SJSA1 (cell line): Measurements from ENCODE around the gene NFE2L1. TPM values are rescaled to one million over a fixed set of nuclear protein-coding genes. Genes with fewer than 3 reads are reported as not detected.
"Not testable (repeated sequence)": the region's sequence is repeated elsewhere in the genome, so short reads cannot be mapped to it uniquely, and the experiment has no call there.

Experiments
- DNase-seq, 2 experiments: peaks; one replicate each; pipeline ENCODE4 v3.0.0-alpha.2; 2015 to 2020; ENCODE audit warnings: low spot score in 2 of 2, low read depth in 1 of 2
- H3K27ac ChIP-seq: fragments of 250-450 bp; sonication (Bioruptor Pico); 2 replicates; pipeline ENCODE4 v1.5.1; 2020; ENCODE audit warnings: mild to moderate bottlenecking, moderate library complexity
- H3K27me3 ChIP-seq: fragments of 250-450 bp; sonication (Bioruptor Pico); replicated peaks from 2 replicates; pipeline ENCODE4 v1.5.1; 2020; ENCODE audit warnings: mild to moderate bottlenecking, moderate library complexity
- H3K36me3 ChIP-seq: fragments of 250-450 bp; sonication (Bioruptor Pico); 2 replicates; pipeline ENCODE4 v1.5.1; 2020; ENCODE audit warnings: mild to moderate bottlenecking
- H3K4me1 ChIP-seq: fragments of 250-450 bp; sonication (Bioruptor Pico); replicated peaks from 2 replicates; pipeline ENCODE4 v1.6.1; 2021; ENCODE audit warnings: mild to moderate bottlenecking
- H3K4me3 ChIP-seq: fragments of 250-450 bp; sonication (Bioruptor Pico); 2 replicates; pipeline ENCODE4 v1.5.1; 2020; ENCODE audit warnings: mild to moderate bottlenecking
- H3K9me3 ChIP-seq: fragments of 250-450 bp; sonication (Bioruptor Pico); replicated peaks from 2 replicates; pipeline ENCODE4 v1.5.1; 2020; ENCODE audit warnings: mild to moderate bottlenecking
- total RNA-seq: library from RNA; depleted of rRNA; stranded (reverse); fragments of >200 nt; shearing (Covaris generic); gene quantifications from 2 replicates; pipeline ENCODE4 v1.2.3, GENCODE V29; 2014

NFE2L1 gene
- total RNA-seq, 1 experiment from 2014 or later = 61.8 TPM

DNA sequence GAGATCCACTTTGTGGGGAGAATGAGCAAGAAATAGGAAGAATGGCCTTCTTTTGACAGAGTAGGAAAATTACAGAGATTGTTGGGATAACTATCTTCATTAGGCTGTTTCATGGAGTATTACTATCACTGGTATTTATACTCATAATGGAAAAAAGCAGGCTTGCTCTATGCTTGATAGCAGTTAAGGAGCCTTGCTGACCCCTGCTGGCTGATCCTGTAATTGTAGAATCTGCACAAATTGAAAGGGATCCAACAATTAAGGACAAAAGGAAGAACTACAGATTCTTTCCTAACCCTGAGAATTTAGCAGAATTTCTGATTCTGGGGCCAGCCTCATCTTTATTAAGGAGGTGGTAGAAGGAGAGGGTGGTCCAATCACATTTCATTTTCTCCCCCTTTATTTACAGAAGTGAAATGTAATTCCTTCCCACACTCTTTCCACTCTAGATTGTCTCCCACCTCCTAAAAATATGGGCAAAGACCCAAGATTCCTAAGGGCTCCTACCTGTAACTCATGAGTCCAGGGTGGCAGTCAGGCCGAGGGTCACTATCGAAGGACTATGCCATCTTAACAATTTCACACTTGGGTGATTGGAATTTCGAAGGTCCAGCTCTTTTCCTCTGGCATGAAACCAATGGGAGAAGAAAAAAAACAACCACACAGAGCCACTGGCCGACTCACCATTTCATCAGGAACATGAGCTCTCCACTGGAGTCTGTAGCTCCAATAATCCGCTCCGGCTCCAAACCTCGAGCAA, 26.3 kb downstream of the NFE2L1 start:
- H3K27ac ChIP-seq = no peak overlapping the region

DNA sequence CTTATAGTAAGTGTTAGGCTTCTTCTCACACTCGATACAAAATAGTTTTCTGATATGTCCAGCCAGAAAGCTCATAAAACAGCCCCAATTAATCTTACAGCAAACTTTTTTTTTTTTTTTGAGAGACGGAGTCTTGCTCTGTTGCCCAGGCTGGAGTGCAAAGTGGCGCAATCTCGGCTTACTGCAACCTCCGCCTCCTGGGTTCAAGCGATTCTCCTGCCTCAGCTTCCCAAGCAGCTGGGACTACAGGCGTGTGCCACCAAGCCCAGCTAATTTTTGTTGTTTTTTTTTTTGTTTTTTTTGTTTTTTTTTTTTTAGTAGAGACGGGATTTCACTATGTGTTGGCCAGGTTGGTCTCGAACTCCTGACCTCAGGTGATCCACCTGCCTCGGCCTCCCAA, 29.0 kb downstream of the NFE2L1 start:
- not testable (repeated sequence) for H3K27ac ChIP-seq, H3K4me1 ChIP-seq, H3K4me3 ChIP-seq, DNase-seq, H3K9me3 ChIP-seq, H3K27me3 ChIP-seq
- peaks cover 59% of the 10 kb centered on the region for H3K36me3 ChIP-seq

More for the DNA sequence above, 26.3 kb downstream of the NFE2L1 start:
- Histone ChIP-seq H3K27me3 (no peaks in the 10 kb centered on the region), H3K9me3 (no peaks in the 10 kb centered on the region), H3K4me1 (no peaks in the 10 kb centered on the region), H3K36me3 (peaks cover 75% of the 10 kb centered on the region), H3K4me3 (no peak overlapping the region)
- peak; percentile 72 to 77 for DNase-seq

- no peak for DNase-seq
- no peak overlapping the region for H3K27ac ChIP-seq
- H3K4me3 ChIP-seq = no peak overlapping the region
- no peaks in the 10 kb centered on the region for H3K9me3 ChIP-seq
- no peaks in the 10 kb centered on the region for H3K4me1 ChIP-seq
- H3K27me3 ChIP-seq = no peaks in the 10 kb centered on the region
- H3K36me3 ChIP-seq = peaks cover 19% of the 10 kb centered on the region
Observed at GRCh38 chr17:48081858-48082257, 33.7 kb downstream of the NFE2L1 start.

DNA sequence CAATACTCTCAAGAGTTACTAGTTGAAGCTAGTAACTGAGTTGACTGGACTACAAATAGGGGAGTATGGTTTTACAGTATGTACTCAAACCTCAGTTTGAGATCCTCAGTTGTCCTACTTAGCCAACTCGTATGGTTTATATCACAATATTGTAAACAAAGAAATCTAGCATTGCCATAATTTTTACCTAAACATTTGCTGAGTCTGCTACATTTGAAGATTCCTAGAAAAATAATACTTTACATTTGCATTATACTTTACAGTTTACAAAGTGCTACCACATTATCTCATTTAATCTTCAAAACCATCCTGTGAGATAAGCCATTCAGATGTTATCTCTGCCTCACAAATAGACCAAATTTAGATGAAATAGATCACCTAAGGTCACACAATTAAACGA, 36.8 kb downstream of the NFE2L1 start:
- no peak for DNase-seq
- Histone ChIP-seq H3K27me3 (no peaks in the 10 kb centered on the region), H3K4me1 (no peaks in the 10 kb centered on the region), H3K36me3 (peaks cover 12% of the 10 kb centered on the region), H3K9me3 (no peaks in the 10 kb centered on the region), H3K27ac (no peak overlapping the region), H3K4me3 (no peak overlapping the region)

GRCh38 chr17:48093341-48094045, 45.3 kb downstream of the NFE2L1 start:
- no peak overlapping the region for H3K4me3 ChIP-seq
- no peaks in the 10 kb centered on the region for H3K27me3 ChIP-seq
- H3K27ac ChIP-seq = no peak overlapping the region
- no peaks in the 10 kb centered on the region for H3K9me3 ChIP-seq
- DNase-seq = no peak
- peaks cover 57% of the 10 kb centered on the region for H3K36me3 ChIP-seq
- no peaks in the 10 kb centered on the region for H3K4me1 ChIP-seq

- no peaks in the 10 kb centered on the region for H3K9me3 ChIP-seq
- no peak overlapping the region for H3K27ac ChIP-seq
- no peak for DNase-seq
- no peak overlapping the region for H3K4me3 ChIP-seq
- H3K4me1 ChIP-seq = peaks cover 9% of the 10 kb centered on the region
- H3K36me3 ChIP-seq = peaks cover 64% of the 10 kb centered on the region
- H3K27me3 ChIP-seq = no peaks in the 10 kb centered on the region
Observed at GRCh38 chr17:48095611-48096010, 47.5 kb downstream of the NFE2L1 start.

- Histone ChIP-seq H3K27ac (peak overlapping the region; percentile 62), H3K4me3 (peak overlapping the region; percentile 76), H3K9me3 (no peaks in the 10 kb centered on the region; the same call in 1 of the 2 replicates), H3K36me3 (peaks cover 34% of the 10 kb centered on the region), H3K4me1 (peaks cover 9% of the 10 kb centered on the region), H3K27me3 (no peaks in the 10 kb centered on the region)
- no peak for DNase-seq
Observed at GRCh38 chr17:48100160-48100559, 52.0 kb downstream of the NFE2L1 start.

DNA sequence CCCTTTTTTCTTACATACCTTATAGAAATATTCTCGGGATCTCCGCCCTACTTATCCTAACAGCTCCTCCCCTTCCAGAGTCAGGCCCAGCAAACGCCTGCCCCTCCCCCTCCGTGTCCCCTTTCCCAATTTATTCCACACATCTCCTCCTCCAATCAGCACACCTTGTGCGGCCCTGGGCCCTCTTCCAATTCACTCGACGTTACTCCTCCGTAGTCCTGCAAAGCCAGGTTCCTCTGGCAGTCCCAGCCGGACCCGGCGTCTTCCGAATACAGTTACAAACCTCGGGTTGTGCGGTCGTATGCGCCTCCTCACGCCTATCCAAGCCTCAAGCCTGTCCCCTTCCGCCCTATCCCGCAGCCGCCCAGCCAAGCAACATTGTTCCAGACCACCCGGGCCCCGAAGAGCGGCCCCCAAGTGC, 52.4 kb downstream of the NFE2L1 start:
- Histone ChIP-seq H3K9me3 (no peaks in the 10 kb centered on the region; the same call in 1 of the 2 replicates), H3K27me3 (no peaks in the 10 kb centered on the region), H3K4me3 (peak overlapping the region; percentile 76), H3K36me3 (peaks cover 29% of the 10 kb centered on the region), H3K27ac (peak overlapping the region; percentile 62), H3K4me1 (peaks cover 9% of the 10 kb centered on the region)
- peak in 1 of 2 experiments; percentile 73 for DNase-seq

- Histone ChIP-seq H3K27ac (peak within 1 kb of the TSS; percentile 62), H3K4me1 (peaks cover 9% of the 10 kb centered on the region), H3K36me3 (peaks cover 25% of the 10 kb centered on the region), H3K9me3 (no peaks in the 10 kb centered on the region; the same call in 1 of the 2 replicates), H3K27me3 (no peaks in the 10 kb centered on the region), H3K4me3 (peak within 1 kb of the TSS; percentile 76)
- peak; percentile 98 to 99 for DNase-seq
Observed at GRCh38 chr17:48101012-48101720, 53.0 kb downstream of the NFE2L1 start, which contains the start of gene CBX1. Gene CBX1, minus strand, starts transcription at chr17:48101478. Its CDS starts 24,474 bp downstream, at chr17:48077004.

GRCh38 chr17:48102043-48102750, 54.0 kb downstream of the NFE2L1 start:
- H3K27ac ChIP-seq = no peak overlapping the region
- H3K27me3 ChIP-seq = no peaks in the 10 kb centered on the region
- peaks cover 20% of the 10 kb centered on the region for H3K36me3 ChIP-seq
- H3K4me3 ChIP-seq = no peak overlapping the region; the same call in 1 of the 2 replicates
- no peak for DNase-seq
- H3K4me1 ChIP-seq = peaks cover 9% of the 10 kb centered on the region
- no peaks in the 10 kb centered on the region; the same call in 1 of the 2 replicates for H3K9me3 ChIP-seq

DNA sequence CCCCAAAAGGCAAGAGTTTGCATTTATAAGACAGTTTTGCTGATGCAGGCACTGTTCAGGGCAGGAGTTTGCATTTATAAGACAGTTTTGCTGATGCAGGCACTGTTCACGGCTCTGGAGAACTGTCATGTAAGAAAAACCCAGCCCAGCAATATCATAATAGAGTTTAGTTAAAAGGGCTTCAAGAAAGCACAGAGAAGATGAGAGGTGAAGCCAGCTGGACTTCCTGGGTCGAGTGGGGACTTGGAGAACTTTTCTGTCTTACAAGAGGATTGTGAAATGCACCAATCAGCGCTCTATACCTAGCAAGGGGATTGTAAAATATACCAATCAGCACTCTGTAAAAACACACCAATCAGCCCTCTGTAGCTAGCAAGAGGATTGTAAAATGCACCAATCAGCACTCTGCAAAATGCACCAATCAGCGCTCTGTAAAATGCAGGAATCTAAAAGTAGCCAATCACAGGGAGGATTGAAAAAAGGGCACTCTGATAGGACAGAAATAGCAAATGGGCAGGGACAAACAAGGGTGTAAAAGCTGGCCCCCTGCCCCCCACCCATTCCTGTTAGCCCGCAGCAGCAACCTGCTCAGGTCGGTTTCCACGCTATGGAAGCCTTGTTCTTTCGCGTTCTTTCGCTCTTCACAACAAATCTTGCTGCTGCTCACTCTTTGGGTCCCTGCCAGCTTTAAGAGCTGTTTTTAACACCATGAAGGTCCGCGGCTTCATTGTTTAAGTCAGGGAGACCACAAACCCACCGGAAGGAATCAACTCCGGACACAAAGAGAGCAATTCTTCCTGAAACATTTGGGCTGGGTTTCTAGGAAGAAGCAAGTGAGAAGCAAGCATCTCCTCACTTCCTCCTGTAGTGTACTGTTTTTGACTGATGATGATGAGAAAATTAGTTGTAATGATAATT, 54.9 kb downstream of the NFE2L1 start:
- Histone ChIP-seq H3K27ac (no peak overlapping the region), H3K4me3 (no peak overlapping the region), H3K36me3 (peaks cover 22% of the 10 kb centered on the region), H3K9me3 (no peaks in the 10 kb centered on the region; the same call in 1 of the 2 replicates), H3K27me3 (no peaks in the 10 kb centered on the region), H3K4me1 (peaks cover 11% of the 10 kb centered on the region)
- no peak for DNase-seq

GRCh38 chr17:48104440-48104839, 56.3 kb downstream of the NFE2L1 start:
- Histone ChIP-seq H3K27ac (no peak overlapping the region), H3K4me1 (peaks cover 20% of the 10 kb centered on the region), H3K4me3 (no peak overlapping the region), H3K9me3 (no peaks in the 10 kb centered on the region; the same call in 1 of the 2 replicates), H3K27me3 (no peaks in the 10 kb centered on the region), H3K36me3 (peaks cover 15% of the 10 kb centered on the region)
- DNase-seq = no peak
